ENCODE data around the gene MCHR2. TPM values are rescaled to one million over a fixed set of nuclear protein-coding genes. Genes with fewer than 3 reads are reported as not detected.

The MCHR2 gene
- polyA plus RNA-seq, 2 of the 4 experiments (the other 2 are of a cell fraction): not detected

DNA sequence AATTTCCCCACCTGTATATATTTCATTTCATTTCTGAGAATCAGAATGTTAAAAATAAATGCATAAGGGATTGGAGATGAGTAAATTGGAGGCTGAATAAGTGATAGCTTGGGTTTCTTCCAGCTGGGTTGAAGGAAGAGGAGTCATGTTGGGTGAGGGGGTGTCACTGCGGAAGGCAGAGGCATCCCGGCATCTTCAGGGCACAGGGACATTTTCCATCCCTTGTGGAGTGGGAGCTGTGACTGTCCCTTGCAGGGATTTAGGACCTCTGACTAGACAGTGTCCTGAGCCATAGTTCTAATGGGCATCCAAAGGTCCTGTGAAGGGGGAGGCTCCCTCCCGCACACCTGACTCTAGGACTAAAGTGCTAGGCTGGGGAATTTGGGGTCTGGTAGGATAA lies 2.1 kb downstream of the MCHR2 start:
- ATAC-seq (no peak), FAIRE-seq (no peak), DNase-seq (ENCODE audit: low read depth in 1 of 2, low spot score in 1 of 2) (no peak)
- 67% methylated on average over 3 of the region's 3 CpGs for WGBS (ENCODE audit: missing lambda C conversion rate)
- Histone ChIP-seq H3K9me3 (no peaks in the 10 kb centered on the region), H3K27ac (no peak overlapping the region), H3K4me1 (no peaks in the 10 kb centered on the region), H3K4me3 (no peak overlapping the region), H3K4me2 (no peak overlapping the region)
- no peak for TF ChIP-seq ESRRA (IDR thresholded peaks at IDR 0.05; ENCODE audit: borderline replicate concordance, low read length)
- TF ChIP-seq, protein P1, sequence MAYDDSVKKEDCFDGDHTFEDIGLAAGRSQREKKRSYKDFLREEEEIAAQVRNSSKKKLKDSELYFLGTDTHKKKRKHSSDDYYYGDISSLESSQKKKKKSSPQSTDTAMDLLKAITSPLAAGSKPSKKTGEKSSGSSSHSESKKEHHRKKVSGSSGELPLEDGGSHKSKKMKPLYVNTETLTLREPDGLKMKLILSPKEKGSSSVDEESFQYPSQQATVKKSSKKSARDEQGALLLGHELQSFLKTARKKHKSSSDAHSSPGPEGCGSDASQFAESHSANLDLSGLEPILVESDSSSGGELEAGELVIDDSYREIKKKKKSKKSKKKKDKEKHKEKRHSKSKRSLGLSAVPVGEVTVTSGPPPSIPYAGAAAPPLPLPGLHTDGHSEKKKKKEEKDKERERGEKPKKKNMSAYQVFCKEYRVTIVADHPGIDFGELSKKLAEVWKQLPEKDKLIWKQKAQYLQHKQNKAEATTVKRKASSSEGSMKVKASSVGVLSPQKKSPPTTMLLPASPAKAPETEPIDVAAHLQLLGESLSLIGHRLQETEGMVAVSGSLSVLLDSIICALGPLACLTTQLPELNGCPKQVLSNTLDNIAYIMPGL (CRISPR knock-in tag; IDR thresholded peaks at IDR 0.05; ENCODE audit: borderline replicate concordance): no peak
- TF ChIP-seq ZNF302 (CRISPR knock-in tag; IDR thresholded peaks at IDR 0.05): no peak
- TF ChIP-seq HOXB5 (CRISPR knock-in tag; IDR thresholded peaks at IDR 0.05): no peak
- TF ChIP-seq CEBPB (IDR thresholded peaks at IDR 0.05): no peak
- TF ChIP-seq FOSB (CRISPR knock-in tag; IDR thresholded peaks at IDR 0.05): no peak
- TF ChIP-seq RAD21 (conservative IDR thresholded peaks at IDR 0.05 in 1 of 2, IDR thresholded peaks at IDR 0.05 in 1 of 2): no peak
- TF ChIP-seq RFX5 (IDR thresholded peaks at IDR 0.05): no peak
- no peak for TF ChIP-seq NR3C1 (IDR thresholded peaks at IDR 0.05)
- TF ChIP-seq FOXS1 (CRISPR knock-in tag; IDR thresholded peaks at IDR 0.05): no peak
- TF ChIP-seq, protein P2, sequence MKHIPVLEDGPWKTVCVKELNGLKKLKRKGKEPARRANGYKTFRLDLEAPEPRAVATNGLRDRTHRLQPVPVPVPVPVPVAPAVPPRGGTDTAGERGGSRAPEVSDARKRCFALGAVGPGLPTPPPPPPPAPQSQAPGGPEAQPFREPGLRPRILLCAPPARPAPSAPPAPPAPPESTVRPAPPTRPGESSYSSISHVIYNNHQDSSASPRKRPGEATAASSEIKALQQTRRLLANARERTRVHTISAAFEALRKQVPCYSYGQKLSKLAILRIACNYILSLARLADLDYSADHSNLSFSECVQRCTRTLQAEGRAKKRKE (CRISPR knock-in tag; IDR thresholded peaks at IDR 0.05; ENCODE audit: low read depth): no peak
- TF ChIP-seq RCOR1 (IDR thresholded peaks at IDR 0.05; ENCODE audit: low read depth, low read length): no peak
- TF ChIP-seq MAZ (IDR thresholded peaks at IDR 0.05; ENCODE audit: borderline replicate concordance, low read depth, low read length): no peak
- TF ChIP-seq, protein P3, sequence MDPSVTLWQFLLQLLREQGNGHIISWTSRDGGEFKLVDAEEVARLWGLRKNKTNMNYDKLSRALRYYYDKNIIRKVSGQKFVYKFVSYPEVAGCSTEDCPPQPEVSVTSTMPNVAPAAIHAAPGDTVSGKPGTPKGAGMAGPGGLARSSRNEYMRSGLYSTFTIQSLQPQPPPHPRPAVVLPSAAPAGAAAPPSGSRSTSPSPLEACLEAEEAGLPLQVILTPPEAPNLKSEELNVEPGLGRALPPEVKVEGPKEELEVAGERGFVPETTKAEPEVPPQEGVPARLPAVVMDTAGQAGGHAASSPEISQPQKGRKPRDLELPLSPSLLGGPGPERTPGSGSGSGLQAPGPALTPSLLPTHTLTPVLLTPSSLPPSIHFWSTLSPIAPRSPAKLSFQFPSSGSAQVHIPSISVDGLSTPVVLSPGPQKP (IDR thresholded peaks at IDR 0.05; ENCODE audit: low read depth, low read length): no peak
- no peak for TF ChIP-seq TFCP2L1 (CRISPR knock-in tag; IDR thresholded peaks at IDR 0.05)
- no peak for TF ChIP-seq JUNB (IDR thresholded peaks at IDR 0.05)
- ChIA-PET POLR2A (no interaction called here), CTCF (no interaction called here)

DNA sequence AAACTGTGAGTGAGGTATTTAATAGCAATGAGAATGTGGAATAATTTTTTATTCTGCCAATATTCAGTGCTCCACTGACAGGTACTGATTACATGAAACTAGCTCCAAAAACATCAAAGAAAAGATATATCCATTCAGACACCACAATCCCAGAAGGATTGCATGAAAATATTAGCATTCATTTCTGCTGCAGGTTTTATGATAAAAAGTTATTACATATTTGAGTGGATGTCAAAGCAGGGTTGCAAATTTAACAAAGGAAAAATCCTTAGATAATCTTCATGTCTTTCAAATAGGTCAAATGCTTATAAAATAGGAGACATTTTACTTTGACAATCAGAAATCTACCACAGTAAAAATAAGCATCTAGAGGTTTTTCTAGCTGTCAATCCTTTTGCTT lies 13.3 kb downstream of the MCHR2 start:
- FAIRE-seq (no peak), ATAC-seq (no peak), DNase-seq (ENCODE audit: low read depth in 1 of 2, low spot score in 1 of 2) (no peak)
- CTCF ChIA-PET: interaction anchor here (0.7 kb wide), 1 partner anchor 42 kb away, joined by 3 read pairs; no protein-coding TSS in a partner anchor
- TF ChIP-seq BCL3 (IDR thresholded peaks at IDR 0.05) (no peak), CHD4 (IDR thresholded peaks at IDR 0.05; ENCODE audit: borderline replicate concordance) (no peak), HOXB5 (CRISPR knock-in tag; IDR thresholded peaks at IDR 0.05) (no peak), KDM5A (IDR thresholded peaks at IDR 0.05) (no peak), HEYL (CRISPR knock-in tag; IDR thresholded peaks at IDR 0.05) (no peak), EP300 (IDR thresholded peaks at IDR 0.05) (no peak), TFCP2L1 (CRISPR knock-in tag; IDR thresholded peaks at IDR 0.05) (no peak), RAD21 (conservative IDR thresholded peaks at IDR 0.05 in 1 of 2, IDR thresholded peaks at IDR 0.05 in 1 of 2) (no peak), PBX3 (IDR thresholded peaks at IDR 0.05) (no peak), ESRRA (IDR thresholded peaks at IDR 0.05; ENCODE audit: borderline replicate concordance, low read length) (no peak), RNF2 (IDR thresholded peaks at IDR 0.05; ENCODE audit: borderline replicate concordance, low read depth) (no peak)
- Histone ChIP-seq H3K4me3 (no peak overlapping the region), H3K27ac (no peak overlapping the region), H3K9me3 (no peaks in the 10 kb centered on the region), H3K4me2 (no peak overlapping the region), H3K4me1 (no peaks in the 10 kb centered on the region)
- POLR2A ChIA-PET: no interaction called here
